ENCODE data around the gene ANAPC5. TPM values are rescaled to one million over a fixed set of nuclear protein-coding genes. Genes with fewer than 3 reads are reported as not detected.
"Not testable (repeated sequence)": the region's sequence is repeated elsewhere in the genome, so short reads cannot be mapped to it uniquely, and the experiment has no call there.

The ANAPC5 gene
- total RNA-seq, 1 donor from 2014 or later = 65.1 TPM

- no peak for TF ChIP-seq CTCF (IDR thresholded peaks at IDR 0.05; ENCODE audit: borderline replicate concordance)
- peaks cover 12% of the 10 kb centered on the region for H3K4me1 ChIP-seq
- no peaks in the 10 kb centered on the region for H3K9me3 ChIP-seq (replicated peaks)
- H3K27me3 ChIP-seq (ENCODE audit: low read depth) = no peaks in the 10 kb centered on the region
- H3K4me3 ChIP-seq = no peak overlapping the region
- DNase-seq = no peak
- H3K36me3 ChIP-seq = peaks cover 1% of the 10 kb centered on the region
- intact Hi-C loops (cut with micrococcal nuclease) = no loop called here
- H3K27ac ChIP-seq (replicated peaks) = no peak overlapping the region
These were observed 50.3 kb downstream of the ANAPC5 start for GRCh38 chr12:121301876-121302275.

- Histone ChIP-seq H3K36me3 (no peaks in the 10 kb centered on the region), H3K4me3 (no peak overlapping the region), H3K4me1 (peaks cover 26% of the 10 kb centered on the region), H3K27ac (replicated peaks) (no peak overlapping the region), H3K9me3 (replicated peaks) (no peaks in the 10 kb centered on the region), H3K27me3 (ENCODE audit: low read depth) (no peaks in the 10 kb centered on the region)
- no peak for DNase-seq
- intact Hi-C loops (cut with micrococcal nuclease) = no loop called here
- no peak for TF ChIP-seq CTCF (IDR thresholded peaks at IDR 0.05; ENCODE audit: borderline replicate concordance)
These were observed 52.0 kb downstream of the ANAPC5 start for GRCh38 chr12:121300083-121300819.

- no peak for DNase-seq
- intact Hi-C loops (cut with micrococcal nuclease) = no loop called here
- no peak overlapping the region for H3K27ac ChIP-seq (replicated peaks)
- no peak for TF ChIP-seq CTCF (IDR thresholded peaks at IDR 0.05; ENCODE audit: borderline replicate concordance)
- H3K36me3 ChIP-seq = no peaks in the 10 kb centered on the region
- no peaks in the 10 kb centered on the region for H3K9me3 ChIP-seq (replicated peaks)
- H3K4me1 ChIP-seq = peaks cover 32% of the 10 kb centered on the region
- no peak overlapping the region for H3K4me3 ChIP-seq
- no peaks in the 10 kb centered on the region for H3K27me3 ChIP-seq (ENCODE audit: low read depth)
These were observed 52.5 kb downstream of the ANAPC5 start for GRCh38 chr12:121299662-121300061.

GRCh38 chr12:121298411-121298810 lies 53.8 kb downstream of the ANAPC5 start:
- H3K27me3 ChIP-seq (ENCODE audit: low read depth); H3K27ac ChIP-seq (replicated peaks); H3K36me3 ChIP-seq; DNase-seq; intact Hi-C loops (cut with micrococcal nuclease); H3K9me3 ChIP-seq (replicated peaks); H3K4me3 ChIP-seq: not testable (repeated sequence)
- peaks cover 42% of the 10 kb centered on the region for H3K4me1 ChIP-seq

GRCh38 chr12:121297435-121297991 lies 54.7 kb downstream of the ANAPC5 start:
- Histone ChIP-seq H3K4me1 (peaks cover 46% of the 10 kb centered on the region), H3K36me3 (peaks cover 5% of the 10 kb centered on the region), H3K9me3 (replicated peaks) (no peaks in the 10 kb centered on the region), H3K4me3 (peak overlapping the region; percentile 96), H3K27ac (replicated peaks) (peak overlapping the region; percentile 96), H3K27me3 (ENCODE audit: low read depth) (no peaks in the 10 kb centered on the region)
- TF ChIP-seq CTCF (IDR thresholded peaks at IDR 0.05; ENCODE audit: borderline replicate concordance) = no peak
- intact Hi-C loops (cut with micrococcal nuclease) = no loop called here
- DNase-seq = no peak

Data from left ventricle myocardium inferior (tissue), 1 donor.